ENCODE results near the gene TSPAN14. TPM values are rescaled to one million over a fixed set of nuclear protein-coding genes. Genes with fewer than 3 reads are reported as not detected.
"Not testable (repeated sequence)": the region's sequence is repeated elsewhere in the genome, so short reads cannot be mapped to it uniquely, and the experiment has no call there.

The TSPAN14 gene
- total RNA-seq, 4 donors from 2014 or later, result 123 to 163 (median 150) TPM

GRCh38 chr10:80414142-80414895 lies 39.8 kb upstream of the TSPAN14 start:
- TF ChIP-seq EP300 (IDR thresholded peaks at IDR 0.05), result no peak
- no peak for TF ChIP-seq CTCF (IDR thresholded peaks at IDR 0.05)
- H3K4me3 ChIP-seq, result peak overlapping the region in 1 of 4 donors; percentile 23
- DNase-seq (ENCODE audit: low spot score in 2 of 2), result no peak
- peak overlapping the region; percentile 42 to 94 (median 68) for H3K27ac ChIP-seq
- no peaks in the 10 kb centered on the region for H3K36me3 ChIP-seq
- 76 to 80% methylated on average over 7 of the region's 7 CpGs for WGBS, 2 donors
- H3K4me1 ChIP-seq, result peaks cover 0 to 86% (median 33%) of the 10 kb centered on the region in 4 donors
- no peaks in the 10 kb centered on the region for H3K9me3 ChIP-seq
- H3K27me3 ChIP-seq, result no peaks in the 10 kb centered on the region

- DNase-seq (ENCODE audit: low spot score in 2 of 2), result no peak
- H3K36me3 ChIP-seq, result peaks cover 0 to 2% (median 0%) of the 10 kb centered on the region in 3 donors
- no peaks in the 10 kb centered on the region for H3K27me3 ChIP-seq
- H3K4me1 ChIP-seq, result peaks cover 0 to 70% (median 23%) of the 10 kb centered on the region in 4 donors
- TF ChIP-seq CTCF (IDR thresholded peaks at IDR 0.05) (no peak), EP300 (IDR thresholded peaks at IDR 0.05) (no peak), POLR2A (IDR thresholded peaks at IDR 0.05) (no peak)
- WGBS, 2 donors, result 62 to 67% methylated on average over 3 of the region's 3 CpGs
- no peak overlapping the region for H3K4me3 ChIP-seq
- H3K27ac ChIP-seq, result peak overlapping the region; percentile 5 to 94 (median 76)
- H3K9me3 ChIP-seq, result no peaks in the 10 kb centered on the region
Measured at GRCh38 chr10:80415734-80416478, 38.2 kb upstream of the TSPAN14 start.

DNA sequence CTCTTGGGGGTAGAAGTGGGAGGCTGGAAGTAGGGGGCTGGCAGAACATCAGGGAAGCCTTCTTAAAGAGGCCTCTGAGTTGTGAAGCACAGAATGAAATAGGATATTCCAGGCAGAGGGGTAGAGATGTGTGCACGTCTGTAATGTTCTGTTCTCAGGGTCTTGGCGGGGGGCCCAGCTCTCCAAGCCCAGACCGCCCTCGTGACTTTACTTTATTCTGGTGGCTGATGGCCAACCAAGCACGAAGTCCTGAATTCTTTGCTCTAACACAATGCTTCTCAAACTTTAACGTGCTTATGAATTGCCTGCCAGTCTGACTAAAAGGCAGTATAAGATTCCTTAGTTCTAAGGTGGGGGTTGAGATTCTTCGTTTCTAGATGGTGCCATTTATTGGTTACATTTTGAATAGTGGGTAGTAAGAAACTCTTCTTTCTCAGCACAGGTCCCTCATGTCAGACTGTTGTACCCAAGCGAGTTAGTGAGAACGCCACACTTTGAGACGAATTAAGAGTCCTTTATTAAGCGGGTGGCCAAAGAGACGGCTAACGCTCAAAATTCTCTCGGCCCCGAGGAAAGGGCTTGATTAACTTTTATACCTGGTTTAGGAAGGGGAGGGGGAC lies 37.5 kb upstream of the TSPAN14 start:
- Histone ChIP-seq H3K36me3 (peaks cover 0 to 7% (median 0%) of the 10 kb centered on the region in 3 donors), H3K4me3 (no peak overlapping the region), H3K27ac (peak overlapping the region; percentile 5 to 94 (median 76)), H3K27me3 (no peaks in the 10 kb centered on the region), H3K9me3 (no peaks in the 10 kb centered on the region), H3K4me1 (peaks cover 0 to 63% (median 16%) of the 10 kb centered on the region in 4 donors)
- peak; percentile 36 to 52 for DNase-seq (ENCODE audit: low spot score in 2 of 2)
- peak in 1 of 2 donors; percentile 24 for TF ChIP-seq POLR2A (IDR thresholded peaks at IDR 0.05)
- no peak for TF ChIP-seq CTCF (IDR thresholded peaks at IDR 0.05)
- TF ChIP-seq EP300 (IDR thresholded peaks at IDR 0.05), result peak; percentile 25 to 72
- 39 to 51% methylated on average over 15 of the region's 15 CpGs for WGBS, 2 donors

DNA sequence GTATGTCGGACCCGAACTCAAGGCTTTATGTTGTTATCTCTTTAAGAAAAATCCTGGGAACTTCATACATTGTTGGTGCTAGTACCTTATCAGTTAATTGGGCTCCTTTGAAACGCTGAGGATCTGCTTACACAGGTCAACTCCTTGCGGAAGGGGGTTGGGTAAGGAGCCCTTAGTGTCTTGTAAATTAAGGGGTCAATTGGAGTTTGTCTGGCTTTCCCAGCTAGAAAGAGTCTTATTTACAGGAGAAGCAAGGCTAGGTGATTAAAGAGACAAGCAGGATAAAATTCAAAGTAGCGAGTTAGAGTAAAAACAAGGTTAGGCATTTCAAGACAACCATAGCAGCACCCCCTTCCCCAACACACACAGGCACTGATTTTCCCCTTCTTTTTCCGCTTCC lies 36.9 kb upstream of the TSPAN14 start:
- 84 to 85% methylated on average over 6 of the region's 6 CpGs for whole genome bisulfite sequencing, 2 donors
- H3K9me3 ChIP-seq; H3K4me3 ChIP-seq; DNase-seq (ENCODE audit: low spot score in 2 of 2); H3K27me3 ChIP-seq; H3K36me3 ChIP-seq: not testable (repeated sequence)
- peaks cover 0 to 59% (median 15%) of the 10 kb centered on the region in 4 donors for H3K4me1 ChIP-seq
- H3K27ac ChIP-seq, result peak overlapping the region in 3 of 4 donors; percentile 5 to 94 (median 58)

GRCh38 chr10:80421050-80421706 lies 32.9 kb upstream of the TSPAN14 start:
- 77 to 91% methylated on average over 5 of the region's 5 CpGs for WGBS, 2 donors
- H3K36me3 ChIP-seq, result peaks cover 0 to 48% (median 3%) of the 10 kb centered on the region in 3 donors
- H3K27me3 ChIP-seq, result no peaks in the 10 kb centered on the region
- no peak overlapping the region for H3K4me3 ChIP-seq
- H3K27ac ChIP-seq, result no peak overlapping the region
- DNase-seq (ENCODE audit: low spot score in 2 of 2), result no peak
- no peak for TF ChIP-seq EP300 (IDR thresholded peaks at IDR 0.05)
- no peak for TF ChIP-seq POLR2A (IDR thresholded peaks at IDR 0.05)
- TF ChIP-seq CTCF (IDR thresholded peaks at IDR 0.05), result no peak
- H3K9me3 ChIP-seq, result no peaks in the 10 kb centered on the region
- peaks cover 0 to 21% (median 2%) of the 10 kb centered on the region in 4 donors for H3K4me1 ChIP-seq
